GM23338 (cell line): ENCODE measurements around the gene GBP7. TPM values are rescaled to one million over a fixed set of nuclear protein-coding genes. Genes with fewer than 3 reads are reported as not detected.

ENCODE experiments used
- ATAC-seq: fragments of 200-7000 bp; cut with Tn5 transposase; 3 replicates; pipeline ENCODE4 v1.9.1; 2020
- DNase-seq: peaks from one replicate; pipeline ENCODE4 v3.0.0-alpha.2; 2015; ENCODE audit warnings: low spot score
- H2AFZ ChIP-seq: fragments of 200-600 bp; sonication (generic); 2 replicates; pipeline ENCODE4 v1.8.0; 2016; ENCODE audit warnings: antibody characterized with exemption, mild to moderate bottlenecking, moderate library complexity
- H3F3A ChIP-seq: fragments of 200-600 bp; sonication (generic); replicated peaks from 2 replicates; pipeline ENCODE4 v1.8.0; 2017; ENCODE audit warnings: antibody characterized with exemption, mixed run types, low read depth
- H3K27ac ChIP-seq: fragments of 200-600 bp; sonication (generic); 2 replicates; pipeline ENCODE4 v1.6.1; 2016; ENCODE audit warnings: low read depth
- H3K27me3 ChIP-seq: fragments of 200-600 bp; sonication (generic); 2 replicates; pipeline ENCODE4 v1.8.0; 2016; ENCODE audit warnings: mild to moderate bottlenecking, mixed run types, moderate library complexity; ENCODE audit not compliant: insufficient read depth
- H3K36me3 ChIP-seq: fragments of 200-600 bp; sonication (generic); 2 replicates; pipeline ENCODE4 v1.8.0; 2016; ENCODE audit warnings: mild to moderate bottlenecking; ENCODE audit not compliant: insufficient read depth
- H3K4me1 ChIP-seq: fragments of 200-600 bp; sonication (generic); 2 replicates; pipeline ENCODE4 v1.8.0; 2016; ENCODE audit warnings: mild to moderate bottlenecking, moderate library complexity; ENCODE audit not compliant: insufficient read depth
- H3K4me2 ChIP-seq: fragments of 200-600 bp; sonication (generic); 2 replicates; pipeline ENCODE4 v1.7.1; 2017; ENCODE audit warnings: mixed run types
- H3K4me3 ChIP-seq: fragments of 200-600 bp; sonication (generic); 2 replicates; pipeline ENCODE4 v1.6.1; 2016; ENCODE audit warnings: mixed run types
- H3K79me2 ChIP-seq: fragments of 200-600 bp; sonication (generic); replicated peaks from 2 replicates; pipeline ENCODE4 v1.8.0; 2017; ENCODE audit warnings: mild to moderate bottlenecking; ENCODE audit not compliant: insufficient read depth
- H3K9me2 ChIP-seq: fragments of 200-600 bp; sonication (generic); 2 replicates; pipeline ENCODE4 v1.8.0; 2017; ENCODE audit not compliant: insufficient read depth
- H4K20me1 ChIP-seq: fragments of 200-600 bp; sonication (generic); replicated peaks from 2 replicates; pipeline ENCODE4 v1.8.0; 2017; ENCODE audit warnings: mild to moderate bottlenecking; ENCODE audit not compliant: insufficient read depth
- H3K27ac Mint-ChIP-seq: 2 replicates; pipeline ENCODE4 v1.8.0; 2020; ENCODE audit warnings: inconsistent platforms, mild to moderate bottlenecking, moderate library complexity, mixed read lengths
- H3K27me3 Mint-ChIP-seq: 3 replicates; pipeline ENCODE4 v1.8.0; 2022; ENCODE audit warnings: low read depth, mild to moderate bottlenecking, moderate library complexity, mixed read lengths, inconsistent platforms; ENCODE audit not compliant: insufficient read depth, poor library complexity
- H3K36me3 Mint-ChIP-seq: 3 replicates; pipeline ENCODE4 v1.8.0; 2021; ENCODE audit warnings: low read depth, mild to moderate bottlenecking, inconsistent platforms, moderate library complexity, mixed read lengths
- H3K4me1 Mint-ChIP-seq: 3 replicates; pipeline ENCODE4 v1.8.0; 2020; ENCODE audit warnings: mild to moderate bottlenecking, inconsistent platforms, mixed read lengths
- H3K4me3 Mint-ChIP-seq: 3 replicates; pipeline ENCODE4 v1.8.0; 2021; ENCODE audit warnings: moderate library complexity, mild to moderate bottlenecking, inconsistent platforms, mixed read lengths
- H3K9me3 Mint-ChIP-seq: 3 replicates; pipeline ENCODE4 v1.8.0; 2020; ENCODE audit warnings: moderate library complexity, mild to moderate bottlenecking, inconsistent platforms, mixed read lengths
- EZH2phosphoT487 ChIP-seq: fragments of 200-600 bp; sonication (generic); IDR thresholded peaks from one replicate; pipeline ENCODE4 v1.8.1; 2018; ENCODE audit warnings: antibody characterized with exemption; ENCODE audit not compliant: unreplicated experiment
- POLR2AphosphoS5 ChIP-seq: IDR thresholded peaks from 2 replicates; pipeline ENCODE4 v1.6.1; 2016; ENCODE audit warnings: antibody characterized with exemption, low read depth
- polyA plus RNA-seq: library from polyadenylated mRNA; unstranded; fragments of >200 nt; fragmentation: Nextera tagmentation; extraction: Ambion mirVana; gene quantifications from 2 replicates; pipeline ENCODE4 v1.2.1, GENCODE V29; 2016
- total RNA-seq: library from RNA; depleted of rRNA; stranded (reverse); fragments of >200 nt; shearing (Covaris generic); gene quantifications from 2 replicates; pipeline ENCODE4 v1.2.3, GENCODE V29; 2014
- TF ChIP-seq, protein P1 (sequence below), 2 experiments: fragments of 200-600 bp in 1 of 2; sonication (generic) in 1 of 2; conservative IDR thresholded peaks; 2 replicates each; pipeline versions ENCODE4 v1.5.1 to v1.6.1; 2016 to 2017; ENCODE audit warnings: antibody characterized with exemption in 2 of 2, low read depth in 2 of 2, mild to moderate bottlenecking in 2 of 2, moderate library complexity in 1 of 2
- TF ChIP-seq, protein P2 (sequence below): fragments of 250-450 bp; sonication (Bioruptor Pico); IDR thresholded peaks from 2 replicates; pipeline ENCODE4 v1.5.0; 2020; ENCODE audit warnings: mild to moderate bottlenecking, moderate library complexity

The GBP7 gene
- total and polyA plus RNA-seq, 2 experiments from 2014 or later = not detected

DNA sequence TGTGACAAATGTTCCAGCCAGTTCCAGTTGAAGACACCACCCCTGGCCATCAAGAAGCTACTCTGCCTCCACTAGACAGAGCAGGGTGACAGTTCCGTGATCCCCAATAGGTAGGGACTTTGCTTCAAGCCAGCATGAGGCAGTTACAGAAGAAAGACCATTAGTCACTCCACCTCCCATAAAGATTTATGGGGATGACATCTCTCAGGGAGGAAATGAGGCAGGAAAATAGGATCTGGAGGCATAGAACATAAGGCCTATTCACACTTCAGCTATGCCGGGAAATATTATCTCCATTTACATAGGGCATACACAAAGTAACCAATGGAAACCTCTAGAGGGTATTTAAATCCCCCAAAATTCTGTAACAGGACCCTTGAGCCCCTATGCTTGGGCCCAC is 3.5 kb upstream of the GBP7 start (continued):
- TF ChIP-seq, protein P1, sequence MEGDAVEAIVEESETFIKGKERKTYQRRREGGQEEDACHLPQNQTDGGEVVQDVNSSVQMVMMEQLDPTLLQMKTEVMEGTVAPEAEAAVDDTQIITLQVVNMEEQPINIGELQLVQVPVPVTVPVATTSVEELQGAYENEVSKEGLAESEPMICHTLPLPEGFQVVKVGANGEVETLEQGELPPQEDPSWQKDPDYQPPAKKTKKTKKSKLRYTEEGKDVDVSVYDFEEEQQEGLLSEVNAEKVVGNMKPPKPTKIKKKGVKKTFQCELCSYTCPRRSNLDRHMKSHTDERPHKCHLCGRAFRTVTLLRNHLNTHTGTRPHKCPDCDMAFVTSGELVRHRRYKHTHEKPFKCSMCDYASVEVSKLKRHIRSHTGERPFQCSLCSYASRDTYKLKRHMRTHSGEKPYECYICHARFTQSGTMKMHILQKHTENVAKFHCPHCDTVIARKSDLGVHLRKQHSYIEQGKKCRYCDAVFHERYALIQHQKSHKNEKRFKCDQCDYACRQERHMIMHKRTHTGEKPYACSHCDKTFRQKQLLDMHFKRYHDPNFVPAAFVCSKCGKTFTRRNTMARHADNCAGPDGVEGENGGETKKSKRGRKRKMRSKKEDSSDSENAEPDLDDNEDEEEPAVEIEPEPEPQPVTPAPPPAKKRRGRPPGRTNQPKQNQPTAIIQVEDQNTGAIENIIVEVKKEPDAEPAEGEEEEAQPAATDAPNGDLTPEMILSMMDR (conservative IDR thresholded peaks at IDR 0.05; ENCODE audit: low read depth in 2 of 2) = no peak
- TF ChIP-seq POLR2AphosphoS5 = no peak
- TF ChIP-seq, protein P2, sequence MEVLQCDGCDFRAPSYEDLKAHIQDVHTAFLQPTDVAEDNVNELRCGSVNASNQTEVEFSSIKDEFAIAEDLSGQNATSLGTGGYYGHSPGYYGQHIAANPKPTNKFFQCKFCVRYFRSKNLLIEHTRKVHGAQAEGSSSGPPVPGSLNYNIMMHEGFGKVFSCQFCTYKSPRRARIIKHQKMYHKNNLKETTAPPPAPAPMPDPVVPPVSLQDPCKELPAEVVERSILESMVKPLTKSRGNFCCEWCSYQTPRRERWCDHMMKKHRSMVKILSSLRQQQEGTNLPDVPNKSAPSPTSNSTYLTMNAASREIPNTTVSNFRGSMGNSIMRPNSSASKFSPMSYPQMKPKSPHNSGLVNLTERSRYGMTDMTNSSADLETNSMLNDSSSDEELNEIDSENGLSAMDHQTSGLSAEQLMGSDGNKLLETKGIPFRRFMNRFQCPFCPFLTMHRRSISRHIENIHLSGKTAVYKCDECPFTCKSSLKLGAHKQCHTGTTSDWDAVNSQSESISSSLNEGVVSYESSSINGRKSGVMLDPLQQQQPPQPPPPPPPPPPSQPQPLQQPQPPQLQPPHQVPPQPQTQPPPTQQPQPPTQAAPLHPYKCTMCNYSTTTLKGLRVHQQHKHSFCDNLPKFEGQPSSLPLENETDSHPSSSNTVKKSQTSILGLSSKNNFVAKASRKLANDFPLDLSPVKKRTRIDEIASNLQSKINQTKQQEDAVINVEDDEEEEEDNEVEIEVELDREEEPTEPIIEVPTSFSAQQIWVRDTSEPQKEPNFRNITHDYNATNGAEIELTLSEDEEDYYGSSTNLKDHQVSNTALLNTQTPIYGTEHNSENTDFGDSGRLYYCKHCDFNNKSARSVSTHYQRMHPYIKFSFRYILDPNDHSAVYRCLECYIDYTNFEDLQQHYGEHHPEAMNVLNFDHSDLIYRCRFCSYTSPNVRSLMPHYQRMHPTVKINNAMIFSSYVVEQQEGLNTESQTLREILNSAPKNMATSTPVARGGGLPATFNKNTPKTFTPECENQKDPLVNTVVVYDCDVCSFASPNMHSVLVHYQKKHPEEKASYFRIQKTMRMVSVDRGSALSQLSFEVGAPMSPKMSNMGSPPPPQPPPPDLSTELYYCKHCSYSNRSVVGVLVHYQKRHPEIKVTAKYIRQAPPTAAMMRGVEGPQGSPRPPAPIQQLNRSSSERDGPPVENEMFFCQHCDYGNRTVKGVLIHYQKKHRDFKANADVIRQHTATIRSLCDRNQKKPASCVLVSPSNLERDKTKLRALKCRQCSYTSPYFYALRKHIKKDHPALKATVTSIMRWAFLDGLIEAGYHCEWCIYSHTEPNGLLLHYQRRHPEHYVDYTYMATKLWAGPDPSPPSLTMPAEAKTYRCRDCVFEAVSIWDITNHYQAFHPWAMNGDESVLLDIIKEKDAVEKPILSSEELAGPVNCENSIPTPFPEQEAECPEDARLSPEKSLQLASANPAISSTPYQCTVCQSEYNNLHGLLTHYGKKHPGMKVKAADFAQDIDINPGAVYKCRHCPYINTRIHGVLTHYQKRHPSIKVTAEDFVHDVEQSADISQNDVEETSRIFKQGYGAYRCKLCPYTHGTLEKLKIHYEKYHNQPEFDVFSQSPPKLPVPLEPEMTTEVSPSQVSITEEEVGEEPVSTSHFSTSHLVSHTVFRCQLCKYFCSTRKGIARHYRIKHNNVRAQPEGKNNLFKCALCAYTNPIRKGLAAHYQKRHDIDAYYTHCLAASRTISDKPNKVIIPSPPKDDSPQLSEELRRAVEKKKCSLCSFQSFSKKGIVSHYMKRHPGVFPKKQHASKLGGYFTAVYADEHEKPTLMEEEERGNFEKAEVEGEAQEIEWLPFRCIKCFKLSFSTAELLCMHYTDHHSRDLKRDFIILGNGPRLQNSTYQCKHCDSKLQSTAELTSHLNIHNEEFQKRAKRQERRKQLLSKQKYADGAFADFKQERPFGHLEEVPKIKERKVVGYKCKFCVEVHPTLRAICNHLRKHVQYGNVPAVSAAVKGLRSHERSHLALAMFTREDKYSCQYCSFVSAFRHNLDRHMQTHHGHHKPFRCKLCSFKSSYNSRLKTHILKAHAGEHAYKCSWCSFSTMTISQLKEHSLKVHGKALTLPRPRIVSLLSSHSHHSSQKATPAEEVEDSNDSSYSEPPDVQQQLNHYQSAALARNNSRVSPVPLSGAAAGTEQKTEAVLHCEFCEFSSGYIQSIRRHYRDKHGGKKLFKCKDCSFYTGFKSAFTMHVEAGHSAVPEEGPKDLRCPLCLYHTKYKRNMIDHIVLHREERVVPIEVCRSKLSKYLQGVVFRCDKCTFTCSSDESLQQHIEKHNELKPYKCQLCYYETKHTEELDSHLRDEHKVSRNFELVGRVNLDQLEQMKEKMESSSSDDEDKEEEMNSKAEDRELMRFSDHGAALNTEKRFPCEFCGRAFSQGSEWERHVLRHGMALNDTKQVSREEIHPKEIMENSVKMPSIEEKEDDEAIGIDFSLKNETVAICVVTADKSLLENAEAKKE (CRISPR knock-in tag) = no peak

DNA sequence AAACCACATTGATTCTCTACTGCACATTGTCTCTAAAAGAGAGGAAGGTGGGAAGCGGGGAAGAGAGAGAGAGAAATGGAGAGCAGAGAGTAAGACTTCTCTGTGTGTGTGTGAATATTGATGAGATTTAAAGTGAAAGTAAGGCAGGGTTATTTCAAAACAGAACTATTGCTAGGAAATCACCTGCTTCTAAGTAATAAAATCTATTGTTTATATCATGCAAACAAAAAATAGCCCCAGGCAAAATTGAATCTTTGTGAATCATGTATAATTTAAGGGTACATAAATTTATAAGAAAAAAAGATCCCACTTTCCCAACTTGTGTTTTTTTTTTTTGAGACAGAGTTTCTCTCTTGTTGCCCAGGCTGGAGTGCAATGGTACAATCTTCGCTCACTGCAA is 1.2 kb upstream of the GBP7 start:
- Mint-ChIP-seq H3K9me3 (no peaks in the 10 kb centered on the region), H3K27ac (no peak overlapping the region), H3K4me1 (no peaks in the 10 kb centered on the region), H3K27me3 (peaks cover 2% of the 10 kb centered on the region), H3K4me3 (no peak overlapping the region), H3K36me3 (no peaks in the 10 kb centered on the region)
- H3K4me2 ChIP-seq = no peak overlapping the region
- no peak overlapping the region for H3K27ac ChIP-seq
- H3K27me3 ChIP-seq = no peaks in the 10 kb centered on the region
- H3K79me2 ChIP-seq = no peaks in the 10 kb centered on the region
- no peak for DNase-seq
- no peaks in the 10 kb centered on the region for H3K36me3 ChIP-seq
- no peak overlapping the region for H3K4me3 ChIP-seq
- no peak overlapping the region for H2AFZ ChIP-seq
- H4K20me1 ChIP-seq = no peaks in the 10 kb centered on the region
- H3F3A ChIP-seq = no peaks in the 10 kb centered on the region
- no peak for ATAC-seq
- no peaks in the 10 kb centered on the region for H3K4me1 ChIP-seq
- TF ChIP-seq EZH2phosphoT487 = no peak
- no peaks in the 10 kb centered on the region for H3K9me2 ChIP-seq
